Measurements from ENCODE around the gene IRGQ.
"Not testable (repeated sequence)": the region's sequence is repeated elsewhere in the genome, so short reads cannot be mapped to it uniquely, and the experiment has no call there.

GRCh38 chr19:43587029-43587428 is 8.9 kb downstream of the IRGQ start:
- not testable (repeated sequence) for TF ChIP-seq EZH2 (IDR thresholded peaks at IDR 0.05; ENCODE audit: low read depth); CTCF (conservative IDR thresholded peaks at IDR 0.05)

All from PC-9 (cell line).